MCF 10A (cell line): Measurements from ENCODE around the gene APEH. TPM values are rescaled to one million over a fixed set of nuclear protein-coding genes. Genes with fewer than 3 reads are reported as not detected.

ENCODE experiments used
- BruUV-seq: library from RNA; stranded (reverse); fragments of 400-500 nt; replicated peaks from 2 replicates; lab custom pipeline; 2021; lab: Mats Ljungman, UMichigan
- CTCF ChIA-PET: fragments of 300-600 bp; sonication (Branson Sonifier 250); formaldehyde crosslinking; extraction: SDS; loops from one replicate; lab custom pipeline; 2021; ENCODE audit warnings: antibody characterized with exemption, inconsistent platforms; lab: Yijun Ruan, JAX
- POLR2A ChIA-PET: fragments of 300-600, 350-650 bp; sonication (Branson Sonifier 250); formaldehyde crosslinking; extraction: SDS; loops from one replicate; lab custom pipeline; 2020; ENCODE audit warnings: antibody characterized with exemption, inconsistent platforms; lab: Yijun Ruan, JAX
- DNase-seq: peaks from one replicate; pipeline ENCODE4 v3.0.0-alpha.2; 2018; ENCODE audit not compliant: unreplicated experiment
- H3K27ac Mint-ChIP-seq: one replicate; pipeline ENCODE4 v1.8.0; 2022; ENCODE audit warnings: mild to moderate bottlenecking, low read depth, mixed read lengths; ENCODE audit not compliant: unreplicated experiment
- H3K27me3 Mint-ChIP-seq: one replicate; pipeline ENCODE4 v1.8.0; 2022; ENCODE audit warnings: mixed read lengths; ENCODE audit not compliant: insufficient read depth, unreplicated experiment
- H3K36me3 Mint-ChIP-seq: one replicate; pipeline ENCODE4 v1.8.0; 2022; ENCODE audit warnings: mild to moderate bottlenecking, moderate library complexity, mixed read lengths; ENCODE audit not compliant: insufficient read depth, unreplicated experiment
- H3K4me1 Mint-ChIP-seq: one replicate; pipeline ENCODE4 v1.8.0; 2022; ENCODE audit warnings: mixed read lengths; ENCODE audit not compliant: insufficient read depth, unreplicated experiment
- H3K4me3 Mint-ChIP-seq: one replicate; pipeline ENCODE4 v1.8.0; 2022; ENCODE audit warnings: mild to moderate bottlenecking, moderate library complexity, mixed read lengths; ENCODE audit not compliant: unreplicated experiment
- H3K9me3 Mint-ChIP-seq: one replicate; pipeline ENCODE4 v1.8.0; 2022; ENCODE audit warnings: mixed read lengths; ENCODE audit not compliant: unreplicated experiment
- intact Hi-C: fragments of 100-400 bp; cut with micrococcal nuclease; formaldehyde crosslinking; loops from 2 replicates; pipeline ENCODE4 v1.14.1; 2022
- total RNA-seq: library from RNA; stranded (reverse); gene quantifications from 2 replicates; pipeline ENCODE4 v1.2.3, GENCODE V29; 2022
- TF ChIP-seq, protein P1 (sequence below): fragments of 200-600 bp; IDR thresholded peaks from one replicate; pipeline ENCODE4 v1.8.0; 2022; ENCODE audit warnings: antibody characterized with exemption, mild to moderate bottlenecking; ENCODE audit not compliant: unreplicated experiment

The APEH gene
- total RNA-seq, 1 experiment from 2014 or later, result 127 TPM

DNA sequence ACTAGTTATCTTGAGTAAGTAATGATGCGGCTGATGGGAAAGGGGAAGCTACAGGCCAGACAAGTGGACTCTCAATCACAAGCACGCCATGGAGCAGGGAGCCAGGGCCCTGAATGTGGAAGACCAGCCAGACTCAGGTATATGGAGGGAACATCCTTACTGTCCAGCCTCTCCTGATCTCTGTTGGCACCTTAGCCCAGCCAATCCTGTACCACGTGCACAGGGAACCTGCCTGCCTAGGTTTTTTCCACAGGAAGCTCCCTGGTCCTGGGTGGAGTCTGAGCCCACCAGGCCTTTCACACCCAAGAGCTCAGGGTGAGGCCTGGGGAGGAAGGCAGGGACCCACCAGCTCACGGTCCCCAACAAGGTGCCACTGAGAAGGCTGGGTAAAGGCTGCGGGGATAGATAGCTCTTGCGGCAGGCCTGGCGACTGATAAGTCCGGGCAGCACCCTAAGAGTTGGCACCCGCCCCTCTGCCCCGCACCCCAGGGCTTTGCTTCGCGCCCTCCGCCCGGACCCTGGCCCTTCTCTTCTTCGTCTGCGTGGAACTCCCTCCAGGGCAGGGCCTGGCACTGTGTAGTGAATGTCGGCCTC is 933 bp upstream of the APEH start:
- BruUV-seq, result TSS peak; percentile 67
- Mint-ChIP-seq H3K36me3 (peaks cover 12% of the 10 kb centered on the region), H3K27ac (peak overlapping the region; percentile 99), H3K4me3 (peak overlapping the region; percentile 93), H3K4me1 (peaks cover 11% of the 10 kb centered on the region), H3K27me3 (no peaks in the 10 kb centered on the region), H3K9me3 (no peaks in the 10 kb centered on the region)
- ChIA-PET CTCF (interaction anchor here (0.5 to 5.3 kb wide), 11 partner anchors 10 to 251 kb away, joined by 3 to 232 read pairs (median 4); no protein-coding TSS in a partner anchor), POLR2A (interaction anchor here (0.6 to 3.3 kb wide), 8 partner anchors 16 to 579 kb away, joined by 3 to 51 read pairs (median 5); partner anchors contain the start of genes BSN, DAG1, MST1 and QRICH1)
- DNase-seq, result no peak
- TF ChIP-seq, protein P1, sequence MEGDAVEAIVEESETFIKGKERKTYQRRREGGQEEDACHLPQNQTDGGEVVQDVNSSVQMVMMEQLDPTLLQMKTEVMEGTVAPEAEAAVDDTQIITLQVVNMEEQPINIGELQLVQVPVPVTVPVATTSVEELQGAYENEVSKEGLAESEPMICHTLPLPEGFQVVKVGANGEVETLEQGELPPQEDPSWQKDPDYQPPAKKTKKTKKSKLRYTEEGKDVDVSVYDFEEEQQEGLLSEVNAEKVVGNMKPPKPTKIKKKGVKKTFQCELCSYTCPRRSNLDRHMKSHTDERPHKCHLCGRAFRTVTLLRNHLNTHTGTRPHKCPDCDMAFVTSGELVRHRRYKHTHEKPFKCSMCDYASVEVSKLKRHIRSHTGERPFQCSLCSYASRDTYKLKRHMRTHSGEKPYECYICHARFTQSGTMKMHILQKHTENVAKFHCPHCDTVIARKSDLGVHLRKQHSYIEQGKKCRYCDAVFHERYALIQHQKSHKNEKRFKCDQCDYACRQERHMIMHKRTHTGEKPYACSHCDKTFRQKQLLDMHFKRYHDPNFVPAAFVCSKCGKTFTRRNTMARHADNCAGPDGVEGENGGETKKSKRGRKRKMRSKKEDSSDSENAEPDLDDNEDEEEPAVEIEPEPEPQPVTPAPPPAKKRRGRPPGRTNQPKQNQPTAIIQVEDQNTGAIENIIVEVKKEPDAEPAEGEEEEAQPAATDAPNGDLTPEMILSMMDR, result no peak
- intact Hi-C loops, result loop anchor here (5.0 kb wide), 1 partner anchor 221 kb away; no protein-coding TSS in a partner anchor

DNA sequence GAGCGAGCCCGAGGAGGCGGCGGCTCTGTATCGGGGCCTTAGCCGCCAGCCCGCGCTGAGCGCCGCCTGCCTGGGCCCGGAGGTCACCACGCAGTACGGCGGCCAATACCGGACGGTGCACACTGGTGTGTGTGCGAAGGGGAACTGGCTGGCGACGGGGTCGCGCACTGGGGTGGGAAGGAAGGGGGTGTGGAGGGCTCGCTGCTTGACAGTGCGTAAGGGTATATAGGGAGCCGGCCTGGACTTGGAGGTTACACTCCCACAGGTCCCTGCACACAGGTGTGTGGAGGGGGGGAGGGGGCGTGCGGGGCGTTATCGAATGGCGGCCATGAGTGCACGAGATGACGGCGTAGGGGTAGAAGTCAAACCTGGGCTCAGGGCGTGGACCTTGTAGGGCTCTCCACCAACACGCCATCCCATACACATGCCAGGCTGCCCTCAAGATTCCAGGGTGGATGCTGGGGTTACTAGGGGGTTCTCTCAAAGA is 389 bp downstream of the APEH start:
- DNase-seq, result no peak
- intact Hi-C loops, result loop anchor here (5.0 kb wide), 1 partner anchor 222 kb away; no protein-coding TSS in a partner anchor
- H3K36me3 Mint-ChIP-seq, result peaks cover 13% of the 10 kb centered on the region
- POLR2A ChIA-PET, result interaction anchor here (0.6 to 1.8 kb wide), 3 partner anchors 15 to 135 kb away, joined by 3 to 8 read pairs (median 5); partner anchors contain the start of genes BSN, MST1 and RNF123
- TF ChIP-seq, protein P1, result no peak
- BruUV-seq, result no TSS peak
- CTCF ChIA-PET, result no interaction called here
- no peaks in the 10 kb centered on the region for H3K27me3 Mint-ChIP-seq
- H3K4me3 Mint-ChIP-seq, result peak overlapping the region; percentile 93
- peak overlapping the region; percentile 99 for H3K27ac Mint-ChIP-seq
- peaks cover 6% of the 10 kb centered on the region for H3K4me1 Mint-ChIP-seq
- H3K9me3 Mint-ChIP-seq, result no peaks in the 10 kb centered on the region

DNA sequence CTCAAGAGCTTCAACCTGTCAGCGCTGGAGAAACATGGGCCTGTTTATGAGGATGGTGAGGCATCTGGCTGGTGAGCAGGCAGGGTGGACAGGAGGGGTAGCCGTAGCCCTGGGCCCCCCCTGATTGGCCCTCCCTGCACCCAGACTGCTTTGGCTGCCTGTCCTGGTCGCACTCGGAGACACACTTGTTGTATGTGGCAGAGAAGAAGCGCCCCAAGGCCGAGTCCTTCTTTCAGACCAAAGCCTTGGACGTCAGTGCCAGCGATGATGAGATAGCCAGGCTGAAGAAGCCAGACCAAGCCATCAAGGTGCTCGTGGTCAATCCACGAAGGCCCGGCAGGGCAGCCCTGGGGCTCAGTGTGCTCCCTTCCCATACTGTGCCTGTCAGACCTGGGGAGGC is 1.8 kb downstream of the APEH start:
- TF ChIP-seq, protein P1, result no peak
- Mint-ChIP-seq H3K27me3 (no peaks in the 10 kb centered on the region), H3K4me3 (no peak overlapping the region), H3K27ac (no peak overlapping the region), H3K9me3 (no peaks in the 10 kb centered on the region), H3K36me3 (peaks cover 23% of the 10 kb centered on the region), H3K4me1 (peaks cover 12% of the 10 kb centered on the region)
- DNase-seq, result no peak
- ChIA-PET POLR2A (interaction anchor here (0.6 to 1.8 kb wide), 3 partner anchors 13 to 164 kb away, joined by 4 to 8 read pairs (median 5); partner anchors contain the start of genes MST1 and RNF123), CTCF (interaction anchor here (4.6 kb wide), 1 partner anchor 136 kb away, joined by 23 read pairs; no protein-coding TSS in a partner anchor)
- TSS peak; percentile 62 for BruUV-seq
- intact Hi-C loops, result no loop called here
